CD4-positive, alpha-beta T cell treated with Interleukin-6 at 100 ng/mL for 8 hours (primary cell): ENCODE measurements around the gene SLC25A33.

ENCODE experiments used
- DNase-seq: peaks from one replicate; pipeline ENCODE4 v3.0.0-alpha.2; 2020; ENCODE audit warnings: mixed read lengths, low spot score

SLC25A33 gene

GRCh38 chr1:9600861-9601834 lies 61.9 kb downstream of the SLC25A33 start:
- DNase-seq, result no peak

GRCh38 chr1:9601942-9602793 lies 62.9 kb downstream of the SLC25A33 start:
- no peak for DNase-seq

GRCh38 chr1:9602794-9603167 lies 63.5 kb downstream of the SLC25A33 start:
- no peak for DNase-seq

- no peak for DNase-seq
These were observed 64.0 kb downstream of the SLC25A33 start for GRCh38 chr1:9603307-9603706.

- no peak for DNase-seq
These were observed 64.8 kb downstream of the SLC25A33 start for GRCh38 chr1:9603766-9604753.

GRCh38 chr1:9604836-9605235 lies 65.6 kb downstream of the SLC25A33 start:
- DNase-seq, result no peak

- DNase-seq, result no peak
These were observed 66.7 kb downstream of the SLC25A33 start for GRCh38 chr1:9605946-9606455.

GRCh38 chr1:9606458-9606857 lies 67.2 kb downstream of the SLC25A33 start:
- DNase-seq, result no peak

GRCh38 chr1:9606948-9607347 lies 67.7 kb downstream of the SLC25A33 start:
- DNase-seq, result no peak

GRCh38 chr1:9607352-9607751 lies 68.1 kb downstream of the SLC25A33 start:
- DNase-seq, result no peak

- no peak for DNase-seq
These were observed 70.7 kb downstream of the SLC25A33 start for GRCh38 chr1:9609998-9610397.

GRCh38 chr1:9610548-9610947 lies 71.3 kb downstream of the SLC25A33 start:
- DNase-seq, result no peak

GRCh38 chr1:9611716-9612115 lies 72.5 kb downstream of the SLC25A33 start:
- DNase-seq, result no peak

GRCh38 chr1:9612162-9612845 lies 73.0 kb downstream of the SLC25A33 start:
- DNase-seq, result no peak

GRCh38 chr1:9612871-9613624 lies 73.8 kb downstream of the SLC25A33 start:
- no peak for DNase-seq

GRCh38 chr1:9613625-9614299 lies 74.5 kb downstream of the SLC25A33 start:
- no peak for DNase-seq

GRCh38 chr1:9615316-9616063 lies 76.2 kb downstream of the SLC25A33 start:
- DNase-seq, result peak; percentile 54

- DNase-seq, result no peak
These were observed 79.8 kb downstream of the SLC25A33 start for GRCh38 chr1:9618909-9619679.
